Subcutaneous adipose tissue (tissue), 4 donors: ENCODE measurements around the gene TFDP1. TPM values are rescaled to one million over a fixed set of nuclear protein-coding genes. Genes with fewer than 3 reads are reported as not detected.

ENCODE experiments used
- total RNA-seq, 4 donors: library from RNA; depleted of rRNA; stranded (reverse); fragments of >200 nt; gene quantifications; one replicate each; pipeline ENCODE4 v1.1.0, GENCODE V29; 2016
- TF ChIP-seq, protein P1 (sequence below): fragments of 450-650 bp; IDR thresholded peaks from one replicate; pipeline ENCODE4 v1.5.1; 2016; ENCODE audit warnings: low read depth, mild to moderate bottlenecking, control low read depth, antibody characterized with exemption, moderate library complexity

TFDP1 gene, protein sequence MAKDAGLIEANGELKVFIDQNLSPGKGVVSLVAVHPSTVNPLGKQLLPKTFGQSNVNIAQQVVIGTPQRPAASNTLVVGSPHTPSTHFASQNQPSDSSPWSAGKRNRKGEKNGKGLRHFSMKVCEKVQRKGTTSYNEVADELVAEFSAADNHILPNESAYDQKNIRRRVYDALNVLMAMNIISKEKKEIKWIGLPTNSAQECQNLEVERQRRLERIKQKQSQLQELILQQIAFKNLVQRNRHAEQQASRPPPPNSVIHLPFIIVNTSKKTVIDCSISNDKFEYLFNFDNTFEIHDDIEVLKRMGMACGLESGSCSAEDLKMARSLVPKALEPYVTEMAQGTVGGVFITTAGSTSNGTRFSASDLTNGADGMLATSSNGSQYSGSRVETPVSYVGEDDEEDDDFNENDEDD
- total RNA-seq = 10 to 100 TPM; 26.2 to 59.5 (median 27.8) TPM

- TF ChIP-seq, protein P1, sequence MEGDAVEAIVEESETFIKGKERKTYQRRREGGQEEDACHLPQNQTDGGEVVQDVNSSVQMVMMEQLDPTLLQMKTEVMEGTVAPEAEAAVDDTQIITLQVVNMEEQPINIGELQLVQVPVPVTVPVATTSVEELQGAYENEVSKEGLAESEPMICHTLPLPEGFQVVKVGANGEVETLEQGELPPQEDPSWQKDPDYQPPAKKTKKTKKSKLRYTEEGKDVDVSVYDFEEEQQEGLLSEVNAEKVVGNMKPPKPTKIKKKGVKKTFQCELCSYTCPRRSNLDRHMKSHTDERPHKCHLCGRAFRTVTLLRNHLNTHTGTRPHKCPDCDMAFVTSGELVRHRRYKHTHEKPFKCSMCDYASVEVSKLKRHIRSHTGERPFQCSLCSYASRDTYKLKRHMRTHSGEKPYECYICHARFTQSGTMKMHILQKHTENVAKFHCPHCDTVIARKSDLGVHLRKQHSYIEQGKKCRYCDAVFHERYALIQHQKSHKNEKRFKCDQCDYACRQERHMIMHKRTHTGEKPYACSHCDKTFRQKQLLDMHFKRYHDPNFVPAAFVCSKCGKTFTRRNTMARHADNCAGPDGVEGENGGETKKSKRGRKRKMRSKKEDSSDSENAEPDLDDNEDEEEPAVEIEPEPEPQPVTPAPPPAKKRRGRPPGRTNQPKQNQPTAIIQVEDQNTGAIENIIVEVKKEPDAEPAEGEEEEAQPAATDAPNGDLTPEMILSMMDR = no peak
Observed at GRCh38 chr13:113584205-113584869, at the start of gene TFDP1. Gene TFDP1, plus strand, starts transcription at chr13:113584753. Its CDS starts 1,085 bp downstream, at chr13:113585838.

DNA sequence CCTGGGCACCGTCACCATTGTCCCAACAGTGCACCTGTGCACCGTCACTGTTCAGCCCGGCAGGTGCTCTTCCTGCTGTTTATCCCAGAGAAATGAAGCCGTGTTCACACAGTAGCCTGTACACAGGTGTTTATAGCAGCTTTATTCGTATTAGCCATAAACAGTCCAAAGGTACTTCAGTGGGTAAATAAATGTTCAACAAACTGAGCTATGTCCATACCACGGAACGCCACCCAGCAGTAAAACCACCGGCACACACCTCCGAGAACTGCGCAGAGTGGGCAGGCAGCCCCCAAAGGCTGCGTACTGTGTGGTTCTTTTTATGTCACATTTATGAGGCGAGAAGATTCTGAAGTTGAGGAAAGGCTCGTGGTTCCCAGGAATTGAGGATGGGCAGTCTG is 49.2 kb upstream of the TFDP1 start:
- TF ChIP-seq, protein P1 = no peak

- TF ChIP-seq, protein P1 = no peak
Observed at GRCh38 chr13:113536461-113537110, 48.0 kb upstream of the TFDP1 start.

DNA sequence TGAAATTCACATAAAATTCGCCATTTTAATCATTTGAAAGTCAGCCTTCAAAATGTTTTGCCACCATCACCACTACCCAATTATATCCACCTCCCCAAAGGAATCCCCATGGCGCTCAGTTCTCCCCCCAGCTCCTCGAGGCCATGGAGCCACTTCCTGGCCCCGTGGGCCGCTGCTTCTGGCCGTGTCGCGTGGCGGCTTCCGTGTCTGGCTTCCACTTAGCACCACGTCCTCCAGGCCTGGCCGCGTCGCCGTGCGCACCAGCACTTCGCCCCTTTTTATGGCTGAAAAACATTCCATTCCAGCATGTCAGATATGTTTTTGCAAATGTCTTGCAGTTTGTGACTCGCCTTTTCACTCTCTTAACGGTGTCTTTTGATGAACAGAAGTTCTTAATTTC is 47.3 kb upstream of the TFDP1 start:
- TF ChIP-seq, protein P1 = no peak

DNA sequence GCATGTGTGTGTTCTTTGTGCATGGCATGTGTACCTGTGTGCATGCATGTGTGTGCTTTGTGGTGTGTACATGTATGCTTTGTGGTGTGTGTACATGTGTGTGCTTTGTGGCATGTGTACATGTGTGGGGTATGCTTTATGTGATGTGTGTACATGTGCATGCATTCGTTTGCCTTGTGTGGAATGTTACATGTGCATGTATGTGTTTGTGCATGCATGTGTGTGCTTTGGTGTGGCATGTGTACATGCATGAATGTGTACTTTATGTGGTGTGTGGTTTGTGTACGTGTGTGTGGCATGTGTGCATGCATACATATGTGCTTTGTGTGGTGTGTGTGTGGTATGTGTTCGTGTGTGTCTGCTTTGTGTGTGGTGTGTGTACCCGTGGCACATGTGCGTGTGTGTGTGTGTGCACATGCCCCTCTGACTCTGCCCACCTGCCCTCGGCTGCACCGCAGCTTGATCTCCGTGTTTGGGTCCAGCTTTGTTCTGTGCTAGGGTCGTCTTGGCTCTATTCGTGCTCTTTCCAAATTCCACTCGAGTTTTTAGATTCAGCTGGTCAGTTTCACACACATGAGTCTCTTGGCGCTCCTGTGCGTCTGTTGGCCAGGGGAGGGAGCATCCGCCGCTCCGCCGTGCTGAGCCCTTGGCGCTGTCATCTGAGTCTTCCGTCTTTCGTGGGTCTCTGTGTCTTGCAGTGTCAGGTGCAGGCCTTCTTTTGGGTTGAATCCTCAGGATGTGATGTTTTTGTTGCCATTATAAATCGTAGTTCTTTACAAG is 46.5 kb upstream of the TFDP1 start:
- TF ChIP-seq, protein P1 = no peak

DNA sequence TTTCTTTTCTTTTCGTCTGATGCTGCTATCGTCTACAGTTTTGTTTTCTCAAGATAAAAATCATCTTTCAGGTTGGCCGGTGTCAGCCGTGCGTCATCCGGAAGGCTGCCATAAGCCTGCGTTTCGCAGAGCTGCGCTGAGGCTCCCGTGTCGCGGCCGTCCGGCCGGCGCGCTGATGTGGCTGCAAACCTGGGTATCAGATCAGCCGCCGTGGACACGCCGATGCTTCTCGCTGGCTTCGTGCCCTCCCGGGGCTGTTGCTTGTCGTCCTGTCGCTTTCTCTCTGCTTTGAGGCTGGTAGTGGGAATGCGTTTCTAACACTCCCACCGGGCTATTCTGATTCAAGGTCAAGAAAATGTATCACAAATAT is 45.9 kb upstream of the TFDP1 start:
- TF ChIP-seq, protein P1 = no peak

GRCh38 chr13:113539176-113539575 is 45.4 kb upstream of the TFDP1 start:
- TF ChIP-seq, protein P1 = no peak
